ENCODE data around the gene CC2D1A. TPM values are rescaled to one million over a fixed set of nuclear protein-coding genes. Genes with fewer than 3 reads are reported as not detected.
"Not testable (repeated sequence)": the region's sequence is repeated elsewhere in the genome, so short reads cannot be mapped to it uniquely, and the experiment has no call there.

CC2D1A gene
- total RNA-seq, 2 donors from 2014 or later, result 40.9 to 64.8 TPM

GRCh38 chr19:13968383-13968935 is 62.5 kb downstream of the CC2D1A start:
- 91% methylated on average over 20 of the region's 22 CpGs for WGBS
- no peak overlapping the region for H3K4me3 ChIP-seq
- peaks cover 8 to 28% of the 10 kb centered on the region in 2 donors for H3K36me3 ChIP-seq
- H3K27ac ChIP-seq, result no peak overlapping the region
- TF ChIP-seq POLR2AphosphoS5 (IDR thresholded peaks at IDR 0.05) (no peak), POLR2A (IDR thresholded peaks at IDR 0.05) (no peak), CTCF (IDR thresholded peaks at IDR 0.05) (no peak)
- no peak for DNase-seq (ENCODE audit: low spot score)
- H3K4me1 ChIP-seq (replicated peaks), result no peaks in the 10 kb centered on the region
- intact Hi-C loops (cut with DNase I), result no loop called here
- no peaks in the 10 kb centered on the region for H3K9me3 ChIP-seq
- H3K27me3 ChIP-seq (replicated peaks; ENCODE audit: insufficient read depth), result no peaks in the 10 kb centered on the region

- peaks cover 8 to 28% of the 10 kb centered on the region in 2 donors for H3K36me3 ChIP-seq
These were observed 63.0 kb downstream of the CC2D1A start for GRCh38 chr19:13968999-13969398.

GRCh38 chr19:13969897-13970296 is 63.9 kb downstream of the CC2D1A start:
- no peaks in the 10 kb centered on the region for H3K27me3 ChIP-seq (replicated peaks; ENCODE audit: insufficient read depth)
- TF ChIP-seq CTCF (IDR thresholded peaks at IDR 0.05) (no peak), POLR2AphosphoS5 (IDR thresholded peaks at IDR 0.05) (no peak), POLR2A (IDR thresholded peaks at IDR 0.05) (no peak)
- no peak overlapping the region for H3K4me3 ChIP-seq
- 88% methylated on average over 18 of the region's 18 CpGs for WGBS
- no peak overlapping the region for H3K27ac ChIP-seq
- intact Hi-C loops (cut with DNase I), result no loop called here
- H3K9me3 ChIP-seq, result no peaks in the 10 kb centered on the region
- H3K36me3 ChIP-seq, result peaks cover 8 to 28% of the 10 kb centered on the region in 2 donors
- H3K4me1 ChIP-seq (replicated peaks), result no peaks in the 10 kb centered on the region
- no peak for DNase-seq (ENCODE audit: low spot score)

More at GRCh38 chr19:13968999-13969398, 63.0 kb downstream of the CC2D1A start:
- no peak for TF ChIP-seq CTCF (IDR thresholded peaks at IDR 0.05)
- no peak for TF ChIP-seq POLR2A (IDR thresholded peaks at IDR 0.05)
- TF ChIP-seq POLR2AphosphoS5 (IDR thresholded peaks at IDR 0.05), result no peak
- DNase-seq (ENCODE audit: low spot score), result no peak
- Histone ChIP-seq H3K9me3 (no peaks in the 10 kb centered on the region), H3K4me1 (replicated peaks) (no peaks in the 10 kb centered on the region), H3K4me3 (no peak overlapping the region), H3K27ac (no peak overlapping the region), H3K27me3 (replicated peaks; ENCODE audit: insufficient read depth) (no peaks in the 10 kb centered on the region)
- 89% methylated on average over 18 of the region's 18 CpGs for WGBS
- intact Hi-C loops (cut with DNase I), result no loop called here

- H3K4me1 ChIP-seq (replicated peaks); intact Hi-C loops (cut with DNase I); H3K4me3 ChIP-seq; H3K9me3 ChIP-seq; DNase-seq (ENCODE audit: low spot score); H3K27me3 ChIP-seq (replicated peaks; ENCODE audit: insufficient read depth); H3K27ac ChIP-seq: not testable (repeated sequence)
- peaks cover 5 to 21% of the 10 kb centered on the region in 2 donors for H3K36me3 ChIP-seq
- WGBS, result 60% methylated on average over 15 of the region's 15 CpGs
These were observed 65.9 kb downstream of the CC2D1A start for GRCh38 chr19:13971868-13972267.

- intact Hi-C loops (cut with DNase I), result no loop called here
- no peaks in the 10 kb centered on the region for H3K27me3 ChIP-seq (replicated peaks; ENCODE audit: insufficient read depth)
These were observed 66.6 kb downstream of the CC2D1A start for GRCh38 chr19:13972368-13973155.

GRCh38 chr19:13973479-13973878 is 67.5 kb downstream of the CC2D1A start:
- H3K4me3 ChIP-seq; DNase-seq (ENCODE audit: low spot score); H3K27ac ChIP-seq; intact Hi-C loops (cut with DNase I); H3K9me3 ChIP-seq; H3K27me3 ChIP-seq (replicated peaks; ENCODE audit: insufficient read depth); H3K4me1 ChIP-seq (replicated peaks); H3K36me3 ChIP-seq: not testable (repeated sequence)
- WGBS, result 95% methylated on average over 3 of the region's 3 CpGs

More at GRCh38 chr19:13972368-13973155, 66.6 kb downstream of the CC2D1A start:
- Histone ChIP-seq H3K4me1 (replicated peaks) (no peaks in the 10 kb centered on the region), H3K27ac (no peak overlapping the region), H3K36me3 (peaks cover 5 to 18% of the 10 kb centered on the region in 2 donors), H3K4me3 (no peak overlapping the region), H3K9me3 (no peaks in the 10 kb centered on the region)
- WGBS, result 92% methylated on average over 37 of the region's 37 CpGs
- DNase-seq (ENCODE audit: low spot score), result no peak
- no peak for TF ChIP-seq POLR2A (IDR thresholded peaks at IDR 0.05)
- TF ChIP-seq POLR2AphosphoS5 (IDR thresholded peaks at IDR 0.05), result no peak
- no peak for TF ChIP-seq CTCF (IDR thresholded peaks at IDR 0.05)

All from prostate gland (tissue), 2 donors.